KG1 (cell line): ENCODE data around the gene ZFYVE28.
"Not testable (repeated sequence)": the region's sequence is repeated elsewhere in the genome, so short reads cannot be mapped to it uniquely, and the experiment has no call there.

Source experiments
- DNase-seq: peaks from one replicate; lab custom pipeline; 2025; lab: John Stamatoyannopoulos, UW

ZFYVE28 gene

DNA sequence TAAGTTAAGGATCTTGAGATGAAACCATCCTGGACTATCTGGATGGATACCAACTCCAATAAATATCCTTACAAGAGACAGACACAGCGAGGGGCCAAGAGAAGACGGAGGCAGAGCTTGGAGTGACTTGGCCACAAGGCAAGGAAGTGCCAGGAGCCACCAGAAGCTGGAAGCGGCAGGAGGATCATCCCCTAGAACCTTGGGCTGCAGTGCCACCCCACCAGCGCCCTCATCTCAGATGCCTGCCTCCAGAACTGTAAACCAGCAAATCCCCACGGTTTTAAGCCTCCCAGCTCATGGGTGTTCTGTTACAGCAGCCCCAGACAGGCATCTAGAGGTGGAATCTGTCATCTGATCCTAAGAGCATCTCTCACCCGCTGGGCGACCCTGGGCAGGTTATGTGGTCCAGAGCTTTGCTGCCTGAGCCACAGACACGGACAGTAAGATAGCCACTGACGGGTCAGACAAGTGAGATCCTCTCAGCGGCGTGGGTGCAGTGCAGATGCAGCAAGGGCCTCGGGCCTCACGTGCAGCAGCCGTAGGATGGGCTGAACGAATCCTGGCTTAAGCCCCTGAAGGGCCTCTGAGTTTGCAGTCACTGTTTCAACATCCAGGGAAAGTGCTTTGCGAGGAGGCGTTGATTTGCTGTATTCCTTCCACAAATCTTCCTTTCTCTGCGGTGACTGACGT lies 131.4 kb downstream of the ZFYVE28 start:
- no peak for DNase-seq

- DNase-seq, result no peak
Observed at GRCh38 chr4:2285613-2286381, 132.6 kb downstream of the ZFYVE28 start.

DNA sequence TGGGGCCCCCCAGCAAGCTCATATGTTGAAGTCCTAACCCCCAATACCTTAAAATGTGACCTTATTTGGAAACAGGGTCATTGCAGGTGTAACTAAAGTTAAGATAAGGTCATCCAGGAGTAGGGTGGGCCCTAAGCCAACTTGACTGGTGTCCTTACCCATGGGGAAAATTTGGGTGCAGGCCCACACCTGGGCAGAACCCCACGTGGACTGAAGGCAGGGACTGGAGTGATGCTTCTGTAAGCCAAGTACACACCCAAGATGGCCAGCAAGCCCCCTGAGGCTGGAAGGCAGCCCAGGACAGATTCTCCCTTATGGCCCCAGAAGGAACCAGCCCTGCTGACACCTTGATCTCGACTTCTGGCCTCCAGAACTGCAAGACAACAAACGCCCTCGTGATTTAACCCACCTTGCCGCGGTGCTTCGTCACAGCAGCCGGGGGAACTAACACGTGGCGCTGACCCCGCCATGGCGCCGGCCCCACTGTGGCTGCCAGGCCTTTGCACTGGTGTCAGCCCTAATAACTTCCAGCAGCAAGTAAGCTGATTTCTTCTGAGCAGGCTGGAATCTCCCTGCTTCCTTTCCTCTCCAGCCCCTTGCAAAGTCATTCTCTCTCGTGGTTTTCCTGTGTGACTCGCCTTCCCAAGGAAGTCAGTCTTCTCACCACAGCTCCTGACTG lies 133.4 kb downstream of the ZFYVE28 start:
- no peak for DNase-seq

GRCh38 chr4:2284161-2284933 lies 134.1 kb downstream of the ZFYVE28 start:
- no peak for DNase-seq

GRCh38 chr4:2283199-2283711 lies 135.2 kb downstream of the ZFYVE28 start:
- DNase-seq, result no peak

DNA sequence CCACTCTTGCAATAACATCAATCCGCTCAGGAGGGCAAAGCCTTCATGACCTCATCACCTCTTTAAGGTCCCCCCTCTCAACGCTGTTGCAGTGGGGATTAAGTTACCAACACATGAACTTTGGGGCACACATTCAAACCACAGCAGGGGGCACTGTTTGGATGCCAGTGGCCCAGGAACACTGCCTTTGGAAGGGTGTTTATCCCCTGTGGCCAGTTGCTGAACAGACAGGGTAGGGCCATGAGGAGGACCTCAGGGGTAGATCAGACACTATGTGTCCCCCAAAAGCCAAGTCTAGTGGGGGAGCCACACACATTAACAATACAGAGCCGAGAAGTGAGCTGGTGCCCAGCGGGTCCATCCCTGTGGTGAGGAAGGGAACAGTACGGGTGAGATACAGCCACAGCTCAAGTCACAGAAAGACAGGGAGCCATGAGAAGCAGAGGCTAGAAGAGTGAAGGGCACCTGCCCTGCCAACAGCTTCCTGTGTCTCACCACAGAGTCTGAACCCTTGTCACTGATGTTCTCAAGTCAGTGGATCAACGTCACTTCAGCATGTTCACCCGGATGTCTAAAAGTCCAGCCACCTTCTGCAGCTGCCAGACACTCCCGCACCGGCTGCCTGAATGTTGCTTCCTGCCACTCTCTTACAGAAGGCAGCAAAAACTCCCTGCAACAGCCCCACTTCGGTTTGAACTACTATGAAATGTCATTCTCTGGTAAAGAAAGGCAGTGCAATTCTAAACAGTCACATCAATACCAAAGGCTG lies 136.7 kb downstream of the ZFYVE28 start:
- peak; percentile 44 for DNase-seq

DNA sequence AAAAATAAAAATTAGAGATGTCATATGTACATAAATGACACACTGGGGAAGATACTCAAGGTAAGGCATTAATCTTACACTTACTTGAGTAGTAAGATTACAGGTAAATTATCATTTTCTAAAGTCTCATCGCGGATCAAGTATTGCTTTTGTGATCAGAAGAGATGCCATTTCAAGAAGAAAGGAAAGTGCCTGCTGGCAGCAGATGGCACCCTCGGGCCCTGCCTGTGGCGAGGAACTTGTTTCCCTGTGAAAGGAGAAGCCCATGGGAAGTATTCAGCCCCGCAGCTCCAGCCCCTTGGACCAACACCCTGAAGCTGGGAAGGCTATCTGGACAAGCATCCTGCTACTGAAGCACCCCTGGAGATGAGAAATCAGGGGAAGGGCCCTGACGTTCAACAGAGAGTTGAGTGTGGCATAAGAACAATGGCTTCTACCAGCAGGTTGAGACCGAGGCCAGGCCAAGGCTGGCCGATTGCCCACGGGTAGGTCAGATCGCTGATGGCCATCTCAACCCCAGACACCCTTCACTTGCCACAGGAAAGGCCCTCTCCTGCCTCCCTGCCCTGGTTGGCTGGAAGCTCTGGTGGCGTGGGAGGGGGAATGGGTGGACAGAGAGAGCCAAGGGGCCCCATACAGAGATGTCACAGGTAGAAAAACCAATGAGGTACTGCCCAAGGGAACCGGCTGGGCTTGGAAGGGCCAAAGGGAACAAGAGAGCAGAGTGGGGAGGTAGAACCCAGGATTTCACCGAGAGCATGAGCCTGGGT lies 137.7 kb downstream of the ZFYVE28 start:
- no peak for DNase-seq

DNA sequence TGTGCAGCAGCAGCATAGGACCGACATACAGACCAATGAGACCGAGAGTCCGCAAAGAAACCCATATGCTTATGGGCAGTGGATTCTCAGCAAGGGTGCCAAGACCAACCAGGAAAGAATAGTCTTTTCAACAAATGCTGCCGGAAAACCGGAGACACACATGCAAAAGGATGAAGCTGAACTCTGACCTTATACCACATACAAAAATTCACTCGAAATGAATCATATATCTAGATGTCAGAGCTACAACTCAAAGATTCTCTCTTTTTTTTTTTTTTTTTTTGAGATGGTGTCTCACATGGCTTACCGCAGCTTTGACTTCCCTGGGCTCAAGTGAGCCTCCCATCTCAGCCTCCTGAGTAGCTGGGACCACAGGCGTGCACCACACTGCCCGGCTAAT lies 140.5 kb downstream of the ZFYVE28 start:
- DNase-seq, result no peak

- no peak for DNase-seq
Observed at GRCh38 chr4:2276581-2277325, 141.7 kb downstream of the ZFYVE28 start.

GRCh38 chr4:2275546-2276251 lies 142.7 kb downstream of the ZFYVE28 start:
- no peak for DNase-seq

DNA sequence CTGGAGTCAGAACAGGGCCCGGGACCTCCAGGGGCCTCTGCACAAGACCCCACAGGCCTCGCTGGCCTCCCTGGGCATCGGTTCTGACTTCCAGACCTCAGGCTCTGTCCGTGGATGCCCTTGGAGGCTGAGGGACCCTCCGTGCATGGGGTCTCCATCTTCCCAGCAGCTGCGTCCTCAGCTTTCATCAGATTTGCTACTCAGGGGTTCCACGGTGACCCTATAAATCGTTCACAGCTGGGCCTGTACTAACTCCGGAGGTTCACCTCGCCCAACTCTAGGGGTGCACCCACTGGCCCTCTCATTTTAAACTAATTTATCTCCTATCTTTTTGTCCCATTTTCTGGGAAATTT lies 143.4 kb downstream of the ZFYVE28 start:
- not testable (repeated sequence) for DNase-seq

GRCh38 chr4:2274320-2275043 lies 144.0 kb downstream of the ZFYVE28 start:
- no peak for DNase-seq

GRCh38 chr4:2273657-2274319 lies 144.7 kb downstream of the ZFYVE28 start:
- no peak for DNase-seq

- DNase-seq, result no peak
Observed at GRCh38 chr4:2273221-2273620, 145.2 kb downstream of the ZFYVE28 start.

DNA sequence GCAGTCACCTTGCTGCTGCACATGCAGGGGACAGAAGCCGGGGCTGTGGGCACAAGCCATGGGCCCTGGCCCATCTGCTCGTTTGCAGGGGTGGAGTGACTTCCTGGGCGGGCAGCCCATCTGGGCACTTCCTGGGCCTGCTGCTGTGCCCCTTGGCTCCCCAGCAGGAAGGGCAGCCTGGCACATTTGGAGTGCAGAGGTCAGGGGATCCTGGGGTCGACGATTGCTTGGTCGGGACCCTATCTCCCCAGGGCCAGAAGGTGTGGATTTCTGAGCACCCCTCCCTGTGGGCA lies 145.7 kb downstream of the ZFYVE28 start:
- DNase-seq, result no peak

DNA sequence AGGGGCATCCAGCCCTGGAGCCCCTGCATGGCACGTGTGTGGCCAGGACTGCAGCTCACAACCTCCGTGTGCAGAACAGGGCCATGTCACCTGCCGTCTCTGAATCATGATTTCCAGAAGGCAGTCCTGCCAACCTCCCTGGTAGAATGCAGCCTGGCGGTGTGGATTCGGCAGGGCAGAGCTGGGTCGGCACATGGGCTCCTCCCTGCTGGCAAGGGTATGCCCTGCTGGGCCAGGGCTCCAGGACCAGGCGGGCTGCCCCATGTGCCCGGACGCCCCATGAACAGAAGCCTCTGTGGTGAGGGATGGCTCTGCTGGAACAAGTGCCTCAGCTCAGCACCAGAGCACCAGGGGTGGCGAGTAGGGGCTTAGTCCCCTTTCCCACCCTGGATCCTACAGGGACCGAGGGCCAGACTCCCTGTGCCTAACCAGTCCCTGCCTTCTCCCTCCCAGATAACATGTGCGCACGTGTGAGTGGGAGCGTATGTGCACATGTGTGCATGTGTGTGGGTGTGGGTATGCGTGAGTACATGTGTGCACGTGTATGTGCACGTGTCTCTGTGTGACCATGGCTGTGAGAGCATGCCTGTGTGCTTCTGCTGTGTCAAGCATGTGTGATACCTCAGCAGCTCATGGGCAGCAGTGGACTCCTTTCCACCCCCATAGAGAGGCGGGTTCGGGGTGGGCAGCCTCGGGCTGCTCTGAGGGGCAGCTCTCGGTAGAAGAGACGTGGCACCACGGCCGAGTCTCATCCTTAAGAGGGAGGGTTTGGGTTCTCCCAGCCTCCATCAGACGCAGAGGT lies 146.2 kb downstream of the ZFYVE28 start:
- DNase-seq, result no peak

- no peak for DNase-seq
Observed at GRCh38 chr4:2271279-2272025, 147.0 kb downstream of the ZFYVE28 start.
